Hindlimb muscle (tissue), 1 donor: ENCODE results near the gene SLITRK2. TPM values are rescaled to one million over a fixed set of nuclear protein-coding genes. Genes with fewer than 3 reads are reported as not detected.

Source experiments
- DNase-seq: peaks from one replicate; pipeline ENCODE4 v3.0.0-alpha.2; 2013
- polyA plus RNA-seq: library from polyadenylated mRNA; unstranded; fragments of 120-200 nt; gene quantifications from one replicate; pipeline ENCODE4 v1.2.1, GENCODE V29; 2013; ENCODE audit not compliant: insufficient read length

Gene SLITRK2
- polyA plus RNA-seq, 1 donor, result 0.49 TPM

DNA sequence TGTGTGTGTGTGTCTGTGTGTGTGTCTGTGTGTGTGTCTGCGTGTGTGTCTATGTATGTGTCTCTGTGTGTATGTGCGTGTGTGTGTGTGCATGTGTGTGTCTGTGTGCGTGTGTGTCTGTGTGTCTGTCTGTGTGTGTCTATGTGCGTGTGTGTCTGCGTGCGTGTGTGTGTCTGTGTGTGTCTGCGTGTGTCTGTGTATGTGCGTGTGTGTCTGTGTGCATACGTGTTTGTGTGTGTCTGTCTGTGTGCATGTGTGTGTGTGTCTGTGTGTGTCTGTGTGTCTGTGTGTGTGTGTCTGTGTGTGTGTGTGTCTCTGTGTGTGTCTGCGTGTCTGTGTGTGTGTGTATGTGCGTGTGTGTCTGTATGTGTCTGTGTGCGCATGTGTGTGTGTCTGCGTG is 35.6 kb downstream of the SLITRK2 start:
- DNase-seq, result no peak

DNA sequence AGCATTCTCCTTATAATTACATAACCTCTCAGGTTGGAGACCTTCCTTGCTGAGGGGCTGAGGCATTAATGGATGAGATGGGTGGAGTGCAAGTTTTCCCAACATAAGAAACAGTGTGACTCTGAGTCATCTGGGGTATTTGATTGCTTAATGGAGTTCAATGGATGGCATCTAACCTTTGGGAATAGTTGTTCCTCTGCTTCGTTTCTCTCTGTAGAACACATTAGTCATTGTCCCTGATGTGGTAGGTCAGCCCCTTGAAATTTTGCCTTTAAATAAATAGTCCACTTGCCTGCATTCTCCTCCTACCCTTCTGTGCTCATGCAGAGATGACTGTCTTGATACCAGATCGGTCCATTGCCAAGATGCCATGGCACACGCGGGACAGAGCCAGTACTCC is 38.6 kb downstream of the SLITRK2 start:
- no peak for DNase-seq

GRCh38 chrX:145861818-145862217 is 44.2 kb downstream of the SLITRK2 start:
- DNase-seq, result no peak

- DNase-seq, result no peak
Observed at GRCh38 chrX:145865082-145865481, 47.5 kb downstream of the SLITRK2 start.
